ENCODE measurements around the gene FOXP1.
A peak's percentile ranks its signal among the peaks of the same experiment; 100 is the strongest.

Gene FOXP1

DNA sequence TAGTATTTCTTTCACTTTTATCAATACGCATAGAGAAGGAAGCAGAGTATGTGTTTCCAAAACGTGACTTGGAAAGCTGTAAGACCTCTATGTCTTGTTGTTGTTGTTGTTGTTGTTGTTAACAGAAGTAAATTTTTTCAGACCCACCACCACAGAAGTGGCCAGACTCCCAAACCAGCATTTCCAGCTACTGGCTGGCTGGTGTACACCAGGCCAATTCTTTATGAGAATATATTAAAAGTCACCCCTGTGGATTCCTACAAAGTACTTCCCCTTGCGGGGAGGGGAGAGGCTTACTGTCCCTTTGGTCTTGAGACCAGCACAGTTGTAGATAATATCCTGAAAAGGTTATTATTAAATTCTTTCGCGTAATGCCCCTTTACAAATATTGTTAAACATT lies 1.6 kb upstream of the FOXP1 start:
- TF ChIP-seq, protein P1, sequence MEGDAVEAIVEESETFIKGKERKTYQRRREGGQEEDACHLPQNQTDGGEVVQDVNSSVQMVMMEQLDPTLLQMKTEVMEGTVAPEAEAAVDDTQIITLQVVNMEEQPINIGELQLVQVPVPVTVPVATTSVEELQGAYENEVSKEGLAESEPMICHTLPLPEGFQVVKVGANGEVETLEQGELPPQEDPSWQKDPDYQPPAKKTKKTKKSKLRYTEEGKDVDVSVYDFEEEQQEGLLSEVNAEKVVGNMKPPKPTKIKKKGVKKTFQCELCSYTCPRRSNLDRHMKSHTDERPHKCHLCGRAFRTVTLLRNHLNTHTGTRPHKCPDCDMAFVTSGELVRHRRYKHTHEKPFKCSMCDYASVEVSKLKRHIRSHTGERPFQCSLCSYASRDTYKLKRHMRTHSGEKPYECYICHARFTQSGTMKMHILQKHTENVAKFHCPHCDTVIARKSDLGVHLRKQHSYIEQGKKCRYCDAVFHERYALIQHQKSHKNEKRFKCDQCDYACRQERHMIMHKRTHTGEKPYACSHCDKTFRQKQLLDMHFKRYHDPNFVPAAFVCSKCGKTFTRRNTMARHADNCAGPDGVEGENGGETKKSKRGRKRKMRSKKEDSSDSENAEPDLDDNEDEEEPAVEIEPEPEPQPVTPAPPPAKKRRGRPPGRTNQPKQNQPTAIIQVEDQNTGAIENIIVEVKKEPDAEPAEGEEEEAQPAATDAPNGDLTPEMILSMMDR (IDR thresholded peaks at IDR 0.05; ENCODE audit: extremely low read depth, insufficient read depth, missing control alignments), result no peak
- no peak for DNase-seq (ENCODE audit: low spot score)

DNA sequence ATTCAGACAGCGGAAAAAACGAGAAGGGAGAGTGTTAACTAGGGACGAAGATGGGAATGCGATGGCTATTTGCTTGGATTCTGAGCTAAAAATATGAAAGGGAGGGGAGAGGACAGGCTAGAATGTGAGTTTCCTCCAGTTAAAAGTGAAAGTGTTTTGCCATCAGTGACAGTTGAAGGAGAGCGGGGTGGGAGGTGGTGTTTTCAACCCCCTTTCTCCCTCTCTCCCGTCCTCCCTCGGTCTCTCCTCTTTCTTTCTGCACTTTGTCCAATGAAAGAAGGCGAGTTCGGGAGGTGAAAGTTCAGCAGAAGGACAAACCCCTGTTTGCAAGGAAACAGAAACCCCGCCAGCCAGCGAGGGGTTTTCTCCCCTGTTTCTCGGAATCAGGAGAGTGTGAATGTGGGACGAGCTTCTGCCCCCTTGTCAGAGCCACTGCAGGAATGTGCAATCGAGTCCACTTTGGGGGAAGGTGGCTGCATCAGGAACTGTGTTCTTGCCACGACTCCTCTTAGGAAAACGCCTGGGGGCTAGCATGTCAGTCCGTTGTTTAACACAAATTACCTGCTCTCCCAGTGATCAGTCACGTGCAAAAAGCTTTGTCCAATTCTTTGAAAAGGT lies 975 bp upstream of the FOXP1 start:
- in situ Hi-C loops (cut with MboI; ENCODE audit: low pct_unique_long_range_greater_than_20kb, low sequenced_read_pairs, unreplicated experiment), result loop anchor here (25.0 kb wide), 1 partner anchor 572 kb away; no protein-coding TSS in a partner anchor
- TF ChIP-seq, protein P1 (IDR thresholded peaks at IDR 0.05; ENCODE audit: extremely low read depth, insufficient read depth, missing control alignments), result no peak
- DNase-seq (ENCODE audit: low spot score), result peak; percentile 21

More for the DNA sequence above, 1.6 kb upstream of the FOXP1 start:
- in situ Hi-C loops (cut with MboI; ENCODE audit: low pct_unique_long_range_greater_than_20kb, low sequenced_read_pairs, unreplicated experiment), result loop anchor here (25.0 kb wide), 1 partner anchor 573 kb away; no protein-coding TSS in a partner anchor

DNA sequence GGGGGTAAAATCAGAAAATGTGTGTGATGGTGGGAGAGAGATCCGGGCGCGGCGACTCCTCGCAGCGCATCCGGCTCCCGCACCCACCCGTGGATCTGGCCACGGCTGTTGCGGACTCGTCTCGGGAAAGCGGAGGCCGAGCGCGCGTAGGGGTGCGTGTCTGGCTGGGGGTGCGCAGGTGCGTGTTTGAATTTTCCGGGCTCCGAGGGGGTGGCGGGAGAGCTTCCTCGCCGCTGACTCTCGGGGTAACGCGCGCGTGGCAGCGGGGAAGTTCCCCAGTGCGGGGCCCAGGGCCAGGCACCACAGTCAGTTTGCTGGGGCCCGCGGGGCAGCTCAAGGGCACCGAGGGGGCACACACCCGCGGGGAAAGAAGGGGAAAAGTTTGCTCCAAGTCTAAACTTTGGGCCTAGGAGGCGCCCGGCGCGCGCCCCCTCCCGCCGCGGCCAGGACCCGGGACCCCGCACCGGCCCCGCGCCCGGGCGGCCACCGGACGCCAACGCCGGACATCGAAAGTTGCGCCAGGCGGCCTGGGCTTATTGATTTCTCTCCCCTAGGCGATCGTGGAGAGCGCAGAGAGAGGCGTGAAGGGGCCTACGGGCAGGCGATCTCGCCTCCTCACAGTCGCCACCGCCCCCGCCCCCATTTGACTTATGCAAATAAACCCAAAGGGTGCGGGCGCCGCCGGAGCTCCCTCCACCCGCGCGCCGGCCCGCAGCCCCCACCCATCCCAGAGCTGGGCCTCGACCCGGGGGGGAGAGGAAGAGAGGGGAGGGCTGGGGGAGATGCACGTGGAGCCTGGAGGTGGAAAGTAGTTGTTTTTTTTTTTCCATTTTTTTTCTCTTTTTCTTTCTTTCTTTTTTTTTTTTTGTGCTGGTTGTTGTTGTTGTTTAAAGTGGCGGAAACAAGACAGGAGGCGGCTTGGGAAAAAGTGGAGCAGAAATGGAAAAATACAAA lies 639 bp downstream of the FOXP1 start:
- peak; percentile 38 for DNase-seq (ENCODE audit: low spot score)
- in situ Hi-C loops (cut with MboI; ENCODE audit: low pct_unique_long_range_greater_than_20kb, low sequenced_read_pairs, unreplicated experiment), result loop anchor here (25.0 kb wide), 1 partner anchor 571 kb away; no protein-coding TSS in a partner anchor
- TF ChIP-seq, protein P1 (IDR thresholded peaks at IDR 0.05; ENCODE audit: extremely low read depth, insufficient read depth, missing control alignments), result no peak

DNA sequence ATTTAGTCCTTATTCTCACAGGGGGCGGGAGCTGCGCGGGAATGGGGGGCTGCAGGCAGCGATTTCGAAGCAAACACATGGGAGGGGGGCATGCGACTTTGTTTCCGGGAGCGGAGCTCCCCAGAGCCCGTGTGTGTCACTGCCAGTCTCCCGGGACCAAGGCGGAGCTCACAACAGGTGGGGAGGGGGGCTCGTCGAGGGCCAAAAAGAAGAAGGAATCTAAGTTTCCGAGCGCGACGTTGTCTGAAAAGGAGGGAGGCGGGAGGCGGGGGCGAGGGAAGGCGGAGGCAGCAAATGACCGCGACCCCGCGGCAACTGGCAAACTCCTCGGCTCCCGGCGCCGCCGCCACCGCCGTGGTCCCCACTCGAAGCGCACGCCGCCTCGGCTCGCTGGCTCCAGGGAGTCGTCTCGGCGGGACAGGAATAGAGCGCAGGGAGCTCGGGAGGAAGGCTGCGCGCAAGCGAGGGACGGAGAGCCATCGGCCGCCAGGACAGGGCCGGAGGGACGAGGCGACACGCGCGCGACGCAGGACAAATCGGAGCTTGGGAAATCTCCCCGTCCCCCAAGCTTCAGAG lies 1.4 kb downstream of the FOXP1 start:
- in situ Hi-C loops (cut with MboI; ENCODE audit: low pct_unique_long_range_greater_than_20kb, low sequenced_read_pairs, unreplicated experiment), result loop anchor here (25.0 kb wide), 1 partner anchor 570 kb away; no protein-coding TSS in a partner anchor
- peak; percentile 26 for DNase-seq (ENCODE audit: low spot score)
- TF ChIP-seq, protein P1 (IDR thresholded peaks at IDR 0.05; ENCODE audit: extremely low read depth, insufficient read depth, missing control alignments), result no peak

DNA sequence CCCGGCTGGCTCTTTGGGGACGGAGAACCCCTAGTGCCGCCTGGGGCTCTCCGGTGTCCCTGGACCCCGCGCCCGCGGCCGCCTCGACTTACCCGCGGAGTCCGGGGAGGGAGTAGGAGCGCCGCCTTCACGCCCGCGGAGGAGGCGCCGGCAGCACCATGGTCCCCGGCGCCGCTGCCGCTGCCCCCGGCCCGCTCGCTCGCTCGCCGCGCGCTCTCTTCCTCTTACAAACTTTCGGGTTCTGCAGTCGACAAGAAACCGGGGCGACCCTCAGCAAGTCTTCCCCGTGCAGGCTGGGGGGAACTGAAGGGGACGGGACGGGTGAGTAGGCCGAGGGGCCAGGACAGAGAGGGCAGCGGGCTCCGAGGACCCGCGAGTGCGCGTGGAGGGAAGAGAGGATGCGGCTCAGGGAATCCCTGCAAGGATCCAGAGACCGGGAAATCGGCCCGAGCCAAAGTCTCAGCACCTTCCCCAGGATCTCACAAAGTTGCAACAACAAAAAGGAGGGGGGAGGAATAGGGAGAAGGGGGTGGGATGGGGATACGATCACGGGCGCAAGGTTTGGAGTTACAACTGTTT lies 2.0 kb downstream of the FOXP1 start:
- in situ Hi-C loops (cut with MboI; ENCODE audit: low pct_unique_long_range_greater_than_20kb, low sequenced_read_pairs, unreplicated experiment), result loop anchor here (25.0 kb wide), 1 partner anchor 569 kb away; no protein-coding TSS in a partner anchor
- TF ChIP-seq, protein P1 (IDR thresholded peaks at IDR 0.05; ENCODE audit: extremely low read depth, insufficient read depth, missing control alignments), result no peak
- no peak for DNase-seq (ENCODE audit: low spot score)

Measured in GM13977 (cell line).